ENCODE data around the gene SLC29A3. TPM values are rescaled to one million over a fixed set of nuclear protein-coding genes. Genes with fewer than 3 reads are reported as not detected.

The SLC29A3 gene
- total and polyA plus RNA-seq, 10 of the 15 experiments (the other 5 are each of a cell fraction or from before 2014, with no cell fraction given): 1.5 to 4.0 (median 2.7) TPM

GRCh38 chr10:71283410-71283809, 35.6 kb upstream of the SLC29A3 start:
- no peak for ATAC-seq
- ChIA-PET RAD21 (ENCODE audit: unreplicated experiment) (no interaction called here), SMC1A (ENCODE audit: uncharacterized antibody, unreplicated experiment) (no interaction called here), CTCF (interaction anchor here (0.7 kb wide), 1 partner anchor 270 kb away, joined by 3 read pairs; no protein-coding TSS in a partner anchor), POLR2A (no interaction called here)
- Histone ChIP-seq H4K20me1 (ENCODE audit: control insufficient read depth, insufficient read depth) (no peaks in the 10 kb centered on the region), H3K27me3 (replicated peaks in 1 of 2; ENCODE audit: control insufficient read depth in 2 of 2, insufficient read depth in 2 of 2, low read length in 1 of 2) (peaks cover 0 to 2% of the 10 kb centered on the region in 2 experiments; a peak in 1 of 4 replicates), H3K36me3 (ENCODE audit: control insufficient read depth in 2 of 2, insufficient read depth in 2 of 2, low read length in 1 of 2) (no peaks in the 10 kb centered on the region), H3K9ac (ENCODE audit: control insufficient read depth, insufficient read depth, low read length) (no peak overlapping the region), H3K4me3 (no peak overlapping the region), H3K9me3 (replicated peaks; ENCODE audit: control insufficient read depth, insufficient read depth, low read length) (no peaks in the 10 kb centered on the region; the same call in 2 of the 3 replicates), H3K4me2 (ENCODE audit: control insufficient read depth, insufficient read depth) (no peak overlapping the region), H2AFZ (ENCODE audit: control insufficient read depth, low read depth, low read length) (no peak overlapping the region), H3K79me2 (ENCODE audit: control insufficient read depth, insufficient read depth, low read length) (no peaks in the 10 kb centered on the region), H3K27ac (ENCODE audit: control insufficient read depth, insufficient read depth) (no peak overlapping the region), H3K4me1 (ENCODE audit: control insufficient read depth, insufficient read depth, low read length) (no peaks in the 10 kb centered on the region)
- 35% methylated on average over 6 of the region's 6 CpGs for WGBS (ENCODE audit: insufficient coverage, insufficient replicate concordance, low lambda C conversion rate, missing lambda C conversion rate)
- intact Hi-C loops (cut with micrococcal nuclease; ENCODE audit: unreplicated experiment): no loop called here
- TF ChIP-seq MTA2 (IDR thresholded peaks at IDR 0.05; ENCODE audit: low read depth) (no peak), JUND (IDR thresholded peaks at IDR 0.05; ENCODE audit: low read depth, low read length) (no peak), TBL1XR1 (IDR thresholded peaks at IDR 0.05; ENCODE audit: low read depth, low read length) (no peak), FOXM1 (IDR thresholded peaks at IDR 0.05; ENCODE audit: low read depth, low read length) (no peak), RFX5 (IDR thresholded peaks at IDR 0.05; ENCODE audit: low read depth, low read length) (no peak), ZBTB40 (IDR thresholded peaks at IDR 0.05; ENCODE audit: borderline replicate concordance) (no peak)
- no peak for DNase-seq (ENCODE audit: low read depth, low spot score)
- FAIRE-seq: no peak
- in situ Hi-C loops (cut with MboI): no loop called here
- BruUV-seq (replicated peaks): no TSS peak

All from GM12878 (cell line).